ENCODE data around the gene GH1.

DNA sequence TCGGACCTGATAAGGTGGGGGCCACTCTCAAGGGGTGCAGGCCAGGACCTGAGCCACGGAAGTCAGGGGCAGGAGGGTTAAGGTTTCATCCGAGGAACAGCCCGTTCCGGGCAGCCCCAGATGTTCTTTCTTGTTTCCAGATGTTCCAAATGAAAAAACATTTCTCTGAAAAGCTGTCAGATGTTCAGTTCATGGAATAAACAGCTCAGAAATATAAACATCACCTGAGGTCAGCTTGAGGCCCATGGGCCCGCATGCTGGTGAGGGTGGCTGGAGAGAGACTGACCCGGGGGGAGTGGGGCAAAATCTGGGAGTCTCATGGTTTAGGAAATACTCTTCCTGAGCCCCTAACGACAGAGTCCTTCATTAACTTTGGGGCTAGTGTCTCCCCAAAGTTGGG lies 15.0 kb upstream of the GH1 start:
- TF ChIP-seq YY1 (IDR thresholded peaks at IDR 0.05; ENCODE audit: insufficient read depth, insufficient read length), result no peak
- no peak for TF ChIP-seq ZNF274 (IDR thresholded peaks at IDR 0.05; ENCODE audit: low read depth, low read length)
